Glutamatergic neuron (in vitro differentiated cells): ENCODE data around the gene CSPG4. TPM values are rescaled to one million over a fixed set of nuclear protein-coding genes. Genes with fewer than 3 reads are reported as not detected.
"Not testable (repeated sequence)": the region's sequence is repeated elsewhere in the genome, so short reads cannot be mapped to it uniquely, and the experiment has no call there.

Experiments used
- DNase-seq: peaks from one replicate; pipeline ENCODE4 v3.0.0; 2022
- H3K27ac Mint-ChIP-seq: one replicate; pipeline ENCODE4 v1.8.0; 2020; ENCODE audit warnings: mild to moderate bottlenecking, mixed read lengths, inconsistent platforms; ENCODE audit not compliant: unreplicated experiment
- H3K27me3 Mint-ChIP-seq: one replicate; pipeline ENCODE4 v1.8.0; 2020; ENCODE audit warnings: mild to moderate bottlenecking, moderate library complexity, mixed read lengths, inconsistent platforms; ENCODE audit not compliant: unreplicated experiment
- H3K36me3 Mint-ChIP-seq: one replicate; pipeline ENCODE4 v1.8.0; 2020; ENCODE audit warnings: mild to moderate bottlenecking, mixed read lengths, inconsistent platforms; ENCODE audit not compliant: unreplicated experiment
- H3K4me1 Mint-ChIP-seq: one replicate; pipeline ENCODE4 v1.8.0; 2020; ENCODE audit warnings: mild to moderate bottlenecking, low read depth, mixed read lengths, inconsistent platforms; ENCODE audit not compliant: unreplicated experiment
- H3K4me3 Mint-ChIP-seq: one replicate; pipeline ENCODE4 v1.8.0; 2020; ENCODE audit warnings: mild to moderate bottlenecking, mixed read lengths, inconsistent platforms; ENCODE audit not compliant: unreplicated experiment
- H3K9me3 Mint-ChIP-seq: one replicate; pipeline ENCODE4 v1.8.0; 2020; ENCODE audit warnings: mild to moderate bottlenecking, moderate library complexity, mixed read lengths, inconsistent platforms; ENCODE audit not compliant: unreplicated experiment
- CTCF ChIP-seq: fragments of 200-600 bp; sonication (generic); IDR thresholded peaks from one replicate; pipeline ENCODE4 v1.5.0; 2021; ENCODE audit not compliant: partially characterized antibody, unreplicated experiment
- long read RNA-seq: library from polyadenylated mRNA; unstranded; transcript quantifications from one replicate; pipeline ENCODE4 v2.0.0, GENCODE V29; 2020; ENCODE audit not compliant: unreplicated experiment
- total RNA-seq: library from RNA; stranded (reverse); fragmentation: NEBNext Ultra II Directional; extraction: Animal tissue kit (Norgen Biotek cat#: 25700); gene quantifications from one replicate; pipeline ENCODE4 v1.2.1, GENCODE V29; 2021; ENCODE audit not compliant: unreplicated experiment

The CSPG4 gene
- 1.1 TPM for total RNA-seq
- long read RNA-seq = 0 reads

GRCh38 chr15:75712668-75713337 is at the start of gene CSPG4:
Gene CSPG4 (minus strand): TSS chr15:75712848. CDS start chr15:75712755, 93 bp downstream.
- peaks cover 2% of the 10 kb centered on the region for H3K27me3 Mint-ChIP-seq
- no peak for TF ChIP-seq CTCF
- H3K4me3 Mint-ChIP-seq = peak within 1 kb of the TSS; percentile 52
- no peaks in the 10 kb centered on the region for H3K36me3 Mint-ChIP-seq
- H3K27ac Mint-ChIP-seq = no peak within 1 kb of the TSS
- peaks cover 7% of the 10 kb centered on the region for H3K4me1 Mint-ChIP-seq
- peak; percentile 58 for DNase-seq
- peaks cover 4% of the 10 kb centered on the region for H3K9me3 Mint-ChIP-seq

- H3K27ac Mint-ChIP-seq, H3K36me3 Mint-ChIP-seq, H3K4me3 Mint-ChIP-seq, H3K27me3 Mint-ChIP-seq, DNase-seq, H3K4me1 Mint-ChIP-seq, H3K9me3 Mint-ChIP-seq: not testable (repeated sequence)
Observed at GRCh38 chr15:75762357-75762718, 49.7 kb upstream of the CSPG4 start.

GRCh38 chr15:75761446-75762356 is 49.1 kb upstream of the CSPG4 start:
- Mint-ChIP-seq H3K4me1 (peaks cover 2% of the 10 kb centered on the region), H3K27me3 (peaks cover 7% of the 10 kb centered on the region), H3K27ac (no peak overlapping the region), H3K36me3 (no peaks in the 10 kb centered on the region), H3K4me3 (no peak overlapping the region), H3K9me3 (peaks cover 3% of the 10 kb centered on the region)
- no peak for TF ChIP-seq CTCF
- DNase-seq = no peak

- Mint-ChIP-seq H3K36me3 (no peaks in the 10 kb centered on the region), H3K27ac (no peak overlapping the region), H3K4me3 (no peak overlapping the region), H3K4me1 (peaks cover 2% of the 10 kb centered on the region), H3K9me3 (peaks cover 3% of the 10 kb centered on the region), H3K27me3 (peaks cover 7% of the 10 kb centered on the region)
- no peak for DNase-seq
- TF ChIP-seq CTCF = no peak
Observed at GRCh38 chr15:75760704-75761435, 48.2 kb upstream of the CSPG4 start.

GRCh38 chr15:75760131-75760520 is 47.5 kb upstream of the CSPG4 start:
- not testable (repeated sequence) for H3K27me3 Mint-ChIP-seq, H3K4me1 Mint-ChIP-seq, H3K4me3 Mint-ChIP-seq, H3K36me3 Mint-ChIP-seq, H3K9me3 Mint-ChIP-seq, H3K27ac Mint-ChIP-seq, DNase-seq
